Activated T-cell treated with anti-CD3 and anti-CD28 coated beads for 24 hours (primary cell): Measurements from ENCODE around the gene PERM1.
"Not testable (repeated sequence)": the region's sequence is repeated elsewhere in the genome, so short reads cannot be mapped to it uniquely, and the experiment has no call there.

ENCODE experiments used
- DNase-seq: peaks from one replicate; pipeline ENCODE4 v3.0.0-alpha.2; 2020; ENCODE audit warnings: low read depth

The PERM1 gene

GRCh38 chr1:1014799-1015681 is 33.1 kb upstream of the PERM1 start:
- DNase-seq: no peak

- DNase-seq: no peak
Measured at GRCh38 chr1:1013922-1014648, 32.2 kb upstream of the PERM1 start.

- DNase-seq: peak; percentile 78
Measured at GRCh38 chr1:1013105-1013921, 31.4 kb upstream of the PERM1 start, which contains the start of gene ISG15. TSS of gene ISG15 (plus strand) at chr1:1013497. CDS start at chr1:1013574, 77 bp downstream.

- not testable (repeated sequence) for DNase-seq
Measured at GRCh38 chr1:1012736-1013104, 30.8 kb upstream of the PERM1 start.

GRCh38 chr1:1011396-1011949 is 29.6 kb upstream of the PERM1 start:
- no peak for DNase-seq

GRCh38 chr1:1010131-1010530 is 28.2 kb upstream of the PERM1 start:
- not testable (repeated sequence) for DNase-seq

- DNase-seq: no peak
Measured at GRCh38 chr1:1006305-1007159, 24.6 kb upstream of the PERM1 start.

- no peak for DNase-seq
Measured at GRCh38 chr1:1005774-1006304, 23.9 kb upstream of the PERM1 start.

- no peak for DNase-seq
Measured at GRCh38 chr1:1004780-1005697, 23.1 kb upstream of the PERM1 start.

GRCh38 chr1:1004420-1004779 is 22.5 kb upstream of the PERM1 start:
- no peak for DNase-seq

- no peak for DNase-seq
Measured at GRCh38 chr1:1003618-1004419, 21.9 kb upstream of the PERM1 start.

- DNase-seq: no peak
Measured at GRCh38 chr1:1001057-1001783, 19.3 kb upstream of the PERM1 start.

GRCh38 chr1:1000357-1001056 is 18.6 kb upstream of the PERM1 start:
- DNase-seq: peak; percentile 56

GRCh38 chr1:999725-1000356 is 17.9 kb upstream of the PERM1 start, which contains the start of gene HES4:
TSS of gene HES4 (minus strand) at chr1:1000097. CDS start at chr1:999973, 124 bp downstream.
- peak; percentile 48 for DNase-seq

GRCh38 chr1:998995-999724 is 17.3 kb upstream of the PERM1 start:
- DNase-seq: no peak

- no peak for DNase-seq
Measured at GRCh38 chr1:998745-998994, 16.8 kb upstream of the PERM1 start.
